ENCODE data around the gene OAS3.
A peak's percentile ranks its signal among the peaks of the same experiment; 100 is the strongest.
"Not testable (repeated sequence)": the region's sequence is repeated elsewhere in the genome, so short reads cannot be mapped to it uniquely, and the experiment has no call there.

Gene OAS3

DNA sequence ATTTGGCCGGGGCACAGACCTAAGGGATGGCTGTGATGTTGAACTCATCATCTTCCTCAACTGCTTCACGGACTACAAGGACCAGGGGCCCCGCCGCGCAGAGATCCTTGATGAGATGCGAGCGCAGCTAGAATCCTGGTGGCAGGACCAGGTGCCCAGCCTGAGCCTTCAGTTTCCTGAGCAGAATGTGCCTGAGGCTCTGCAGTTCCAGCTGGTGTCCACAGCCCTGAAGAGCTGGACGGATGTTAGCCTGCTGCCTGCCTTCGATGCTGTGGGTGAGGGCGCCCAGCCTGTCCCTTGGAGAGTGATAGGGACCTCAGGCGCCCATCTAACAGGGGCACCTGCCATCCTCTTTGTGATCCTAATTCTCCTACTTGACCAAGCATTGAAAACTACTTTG, 12.4 kb downstream of the OAS3 start:
- no peak for DNase-seq (ENCODE audit: low read depth)

DNA sequence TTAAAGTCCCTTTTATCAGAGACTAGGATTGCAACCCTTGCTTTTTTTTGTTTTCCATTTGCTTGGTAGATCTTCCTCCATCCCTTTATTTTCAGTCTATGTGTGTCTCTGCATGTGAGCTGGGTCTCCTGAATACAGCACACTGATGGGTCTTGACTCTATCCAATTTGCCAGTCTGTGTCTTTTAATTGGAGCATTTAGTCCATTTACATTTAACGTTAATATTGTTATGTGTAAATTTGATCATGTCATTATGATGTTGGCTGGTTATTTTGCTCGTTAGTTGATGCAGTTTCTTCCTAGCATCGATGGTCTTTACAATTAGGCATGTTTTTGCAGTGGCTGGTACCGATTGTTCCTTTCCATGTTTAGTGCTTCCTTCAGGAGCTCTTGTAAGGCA, 18.9 kb downstream of the OAS3 start:
- DNase-seq (ENCODE audit: low read depth), result not testable (repeated sequence)

DNA sequence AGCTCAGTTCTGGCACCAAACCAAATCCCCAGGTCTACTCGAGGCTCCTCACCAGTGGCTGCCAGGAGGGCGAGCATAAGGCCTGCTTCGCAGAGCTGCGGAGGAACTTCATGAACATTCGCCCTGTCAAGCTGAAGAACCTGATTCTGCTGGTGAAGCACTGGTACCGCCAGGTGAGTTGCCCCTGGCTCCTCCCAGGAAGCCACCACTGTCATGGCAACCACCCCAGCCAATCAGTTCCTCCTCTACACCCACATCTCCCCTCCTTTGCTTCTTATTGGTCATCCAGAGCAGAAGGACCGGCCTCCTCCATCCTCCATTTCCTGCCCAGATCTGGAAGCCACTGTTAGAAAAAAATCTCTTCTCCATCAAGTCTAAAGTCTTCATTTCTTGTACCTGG, 22.8 kb downstream of the OAS3 start:
- DNase-seq (ENCODE audit: low read depth), result no peak

DNA sequence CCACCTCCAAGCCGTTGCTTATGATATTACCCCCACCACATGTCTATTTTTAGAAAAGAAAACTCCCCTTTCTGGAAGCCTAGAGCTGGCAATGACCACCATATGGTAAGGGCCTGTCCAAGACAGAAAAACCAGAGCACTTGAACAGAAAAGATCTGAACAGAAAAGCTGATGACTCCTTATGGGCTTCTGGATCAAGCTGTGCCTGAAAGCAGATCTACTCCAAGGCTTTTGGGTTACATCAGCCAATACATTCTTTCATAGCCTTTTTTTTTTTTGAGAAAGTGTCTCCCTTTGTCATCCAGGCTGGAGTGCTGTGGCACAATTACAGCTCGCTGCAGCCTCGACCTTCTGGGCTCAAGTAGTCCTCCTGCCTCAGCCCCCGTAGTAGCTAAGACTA, 23.3 kb downstream of the OAS3 start:
- no peak for DNase-seq (ENCODE audit: low read depth)

DNA sequence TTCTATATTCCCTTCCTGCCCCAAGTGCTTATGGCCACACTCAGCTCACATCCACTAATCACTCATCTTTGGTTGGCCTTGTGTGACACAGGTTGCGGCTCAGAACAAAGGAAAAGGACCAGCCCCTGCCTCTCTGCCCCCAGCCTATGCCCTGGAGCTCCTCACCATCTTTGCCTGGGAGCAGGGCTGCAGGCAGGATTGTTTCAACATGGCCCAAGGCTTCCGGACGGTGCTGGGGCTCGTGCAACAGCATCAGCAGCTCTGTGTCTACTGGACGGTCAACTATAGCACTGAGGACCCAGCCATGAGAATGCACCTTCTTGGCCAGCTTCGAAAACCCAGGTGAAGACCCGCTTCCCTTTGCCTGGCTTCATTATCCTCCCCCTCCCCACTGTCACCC, 24.3 kb downstream of the OAS3 start:
- no peak for DNase-seq (ENCODE audit: low read depth)

DNA sequence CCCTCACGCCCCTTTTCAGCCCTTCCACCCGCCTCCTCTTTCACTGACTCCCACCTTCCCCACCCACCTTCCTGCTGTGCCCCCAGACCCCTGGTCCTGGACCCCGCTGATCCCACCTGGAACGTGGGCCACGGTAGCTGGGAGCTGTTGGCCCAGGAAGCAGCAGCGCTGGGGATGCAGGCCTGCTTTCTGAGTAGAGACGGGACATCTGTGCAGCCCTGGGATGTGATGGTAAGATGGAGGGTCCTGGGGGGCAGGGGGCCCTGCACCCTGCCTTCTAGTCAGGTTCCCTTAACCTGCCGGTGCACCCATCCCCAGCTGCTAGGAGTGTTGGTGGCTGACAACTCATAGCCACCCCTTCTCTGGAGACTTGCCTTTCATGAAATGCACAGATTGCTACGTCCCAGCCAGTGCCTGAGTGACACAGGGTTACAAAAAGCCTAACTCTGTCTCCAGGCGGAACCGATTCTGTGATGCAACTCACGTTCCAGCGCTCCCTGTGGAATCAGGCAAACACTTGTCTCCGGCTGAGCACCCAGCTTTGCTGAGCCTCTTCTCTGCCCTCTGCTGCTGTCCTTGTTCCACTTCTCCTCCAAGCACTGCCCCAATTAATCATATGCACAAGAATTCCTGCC, 25.1 kb downstream of the OAS3 start:
- no peak for DNase-seq (ENCODE audit: low read depth)

DNA sequence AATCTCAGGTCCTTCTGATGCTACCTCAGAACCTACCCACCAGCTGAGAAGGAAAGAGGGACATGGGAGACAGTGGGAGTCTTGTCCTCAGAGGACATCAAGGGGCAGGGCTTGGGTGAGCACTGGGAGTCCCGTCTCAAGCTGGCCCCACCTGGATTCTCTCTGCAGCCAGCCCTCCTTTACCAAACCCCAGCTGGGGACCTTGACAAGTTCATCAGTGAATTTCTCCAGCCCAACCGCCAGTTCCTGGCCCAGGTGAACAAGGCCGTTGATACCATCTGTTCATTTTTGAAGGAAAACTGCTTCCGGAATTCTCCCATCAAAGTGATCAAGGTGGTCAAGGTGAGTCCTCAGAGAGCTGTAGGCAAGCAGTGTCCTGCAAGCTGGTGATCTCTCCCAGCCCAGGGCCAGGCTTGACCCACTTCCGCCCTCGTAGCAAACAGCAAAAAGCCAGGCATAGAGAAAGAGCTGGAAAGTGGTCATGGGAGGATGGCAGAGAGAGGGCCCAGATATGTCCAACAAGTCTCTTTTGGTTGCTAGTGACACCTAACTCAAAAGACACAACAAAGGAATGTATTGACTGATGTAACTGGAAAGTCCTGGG, 25.9 kb downstream of the OAS3 start:
- DNase-seq (ENCODE audit: low read depth), result no peak

DNA sequence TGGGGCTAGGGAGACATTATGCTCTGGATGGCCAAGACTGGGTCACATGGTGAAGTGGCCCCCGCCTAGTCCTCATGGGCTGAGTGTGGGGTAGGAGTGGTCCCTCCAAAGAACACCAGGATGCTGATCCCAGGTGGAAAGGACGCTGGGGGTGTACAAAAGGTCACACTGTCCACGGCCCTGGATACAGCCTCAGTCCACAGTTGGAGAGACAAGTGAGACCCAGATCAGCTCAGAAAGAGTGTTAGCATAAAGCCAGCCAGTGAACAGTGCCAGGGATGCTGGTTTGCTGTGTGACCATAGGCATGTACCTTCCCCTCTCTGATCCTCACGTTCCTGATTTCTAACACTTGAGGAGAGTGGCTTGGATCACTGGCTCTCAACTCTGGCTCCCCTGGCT, 26.6 kb downstream of the OAS3 start:
- no peak for DNase-seq (ENCODE audit: low read depth)

DNA sequence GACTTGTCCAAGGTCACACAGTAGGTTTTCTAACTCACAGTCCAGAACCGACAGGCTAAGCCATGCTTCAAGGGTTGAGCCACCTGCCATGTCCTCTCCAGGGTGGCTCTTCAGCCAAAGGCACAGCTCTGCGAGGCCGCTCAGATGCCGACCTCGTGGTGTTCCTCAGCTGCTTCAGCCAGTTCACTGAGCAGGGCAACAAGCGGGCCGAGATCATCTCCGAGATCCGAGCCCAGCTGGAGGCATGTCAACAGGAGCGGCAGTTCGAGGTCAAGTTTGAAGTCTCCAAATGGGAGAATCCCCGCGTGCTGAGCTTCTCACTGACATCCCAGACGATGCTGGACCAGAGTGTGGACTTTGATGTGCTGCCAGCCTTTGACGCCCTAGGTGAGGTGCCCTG, 27.4 kb downstream of the OAS3 start:
- DNase-seq (ENCODE audit: low read depth), result no peak

DNA sequence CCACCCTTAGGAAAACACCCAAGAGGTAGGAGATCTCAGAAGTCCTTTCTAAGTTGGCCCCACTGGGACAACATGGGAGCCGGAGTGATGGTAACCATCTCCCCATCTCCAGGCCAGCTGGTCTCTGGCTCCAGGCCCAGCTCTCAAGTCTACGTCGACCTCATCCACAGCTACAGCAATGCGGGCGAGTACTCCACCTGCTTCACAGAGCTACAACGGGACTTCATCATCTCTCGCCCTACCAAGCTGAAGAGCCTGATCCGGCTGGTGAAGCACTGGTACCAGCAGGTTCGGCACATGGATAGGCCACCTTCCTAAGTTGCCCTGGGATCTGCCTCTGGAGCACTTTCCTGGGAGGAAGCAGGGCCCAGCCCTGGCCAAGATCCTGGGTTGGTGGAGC, 29.0 kb downstream of the OAS3 start:
- DNase-seq (ENCODE audit: low read depth), result no peak

DNA sequence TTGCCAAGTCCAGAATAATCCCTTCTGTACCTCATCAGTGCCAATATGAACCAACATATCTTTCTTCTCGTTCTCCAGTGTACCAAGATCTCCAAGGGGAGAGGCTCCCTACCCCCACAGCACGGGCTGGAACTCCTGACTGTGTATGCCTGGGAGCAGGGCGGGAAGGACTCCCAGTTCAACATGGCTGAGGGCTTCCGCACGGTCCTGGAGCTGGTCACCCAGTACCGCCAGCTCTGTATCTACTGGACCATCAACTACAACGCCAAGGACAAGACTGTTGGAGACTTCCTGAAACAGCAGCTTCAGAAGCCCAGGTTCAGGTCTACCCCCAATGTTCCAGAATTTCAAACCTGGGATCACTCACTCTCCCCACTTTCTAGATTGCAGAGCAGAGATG, 29.6 kb downstream of the OAS3 start:
- no peak for DNase-seq (ENCODE audit: low read depth)

DNA sequence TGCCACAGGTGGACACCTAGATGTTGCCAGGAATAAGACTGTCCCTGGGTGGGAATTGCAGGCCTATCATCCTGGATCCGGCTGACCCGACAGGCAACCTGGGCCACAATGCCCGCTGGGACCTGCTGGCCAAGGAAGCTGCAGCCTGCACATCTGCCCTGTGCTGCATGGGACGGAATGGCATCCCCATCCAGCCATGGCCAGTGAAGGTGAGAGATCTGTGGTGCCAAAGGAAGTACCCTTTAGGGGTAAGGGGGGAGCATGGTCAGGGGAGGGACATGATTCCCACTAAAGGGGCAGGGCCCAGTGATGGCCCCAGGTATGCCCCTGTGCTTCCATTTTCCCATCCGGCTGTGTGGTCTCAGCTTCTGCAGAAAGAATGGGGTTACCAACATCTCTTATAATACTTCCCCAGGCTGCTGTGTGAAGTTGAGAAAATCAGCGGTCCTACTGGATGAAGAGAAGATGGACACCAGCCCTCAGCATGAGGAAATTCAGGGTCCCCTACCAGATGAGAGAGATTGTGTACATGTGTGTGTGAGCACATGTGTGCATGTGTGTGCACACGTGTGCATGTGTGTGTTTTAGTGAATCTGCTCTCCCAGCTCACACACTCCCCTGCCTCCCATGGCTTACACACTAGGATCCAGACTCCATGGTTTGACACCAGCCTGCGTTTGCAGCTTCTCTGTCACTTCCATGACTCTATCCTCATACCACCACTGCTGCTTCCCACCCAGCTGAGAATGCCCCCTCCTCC, 31.5 kb downstream of the OAS3 start:
- no peak for DNase-seq (ENCODE audit: low read depth)

DNA sequence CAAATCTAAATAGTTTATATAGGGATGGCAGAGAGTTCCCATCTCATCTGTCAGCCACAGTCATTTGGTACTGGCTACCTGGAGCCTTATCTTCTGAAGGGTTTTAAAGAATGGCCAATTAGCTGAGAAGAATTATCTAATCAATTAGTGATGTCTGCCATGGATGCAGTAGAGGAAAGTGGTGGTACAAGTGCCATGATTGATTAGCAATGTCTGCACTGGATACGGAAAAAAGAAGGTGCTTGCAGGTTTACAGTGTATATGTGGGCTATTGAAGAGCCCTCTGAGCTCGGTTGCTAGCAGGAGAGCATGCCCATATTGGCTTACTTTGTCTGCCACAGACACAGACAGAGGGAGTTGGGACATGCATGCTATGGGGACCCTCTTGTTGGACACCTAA, 32.1 kb downstream of the OAS3 start:
- DNase-seq (ENCODE audit: low read depth), result no peak

DNA sequence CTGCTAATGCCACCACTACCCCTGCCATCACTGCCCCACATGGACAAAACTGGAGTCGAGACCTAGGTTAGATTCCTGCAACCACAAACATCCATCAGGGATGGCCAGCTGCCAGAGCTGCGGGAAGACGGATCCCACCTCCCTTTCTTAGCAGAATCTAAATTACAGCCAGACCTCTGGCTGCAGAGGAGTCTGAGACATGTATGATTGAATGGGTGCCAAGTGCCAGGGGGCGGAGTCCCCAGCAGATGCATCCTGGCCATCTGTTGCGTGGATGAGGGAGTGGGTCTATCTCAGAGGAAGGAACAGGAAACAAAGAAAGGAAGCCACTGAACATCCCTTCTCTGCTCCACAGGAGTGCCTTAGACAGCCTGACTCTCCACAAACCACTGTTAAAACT, 33.0 kb downstream of the OAS3 start:
- no peak for DNase-seq (ENCODE audit: low read depth)

DNA sequence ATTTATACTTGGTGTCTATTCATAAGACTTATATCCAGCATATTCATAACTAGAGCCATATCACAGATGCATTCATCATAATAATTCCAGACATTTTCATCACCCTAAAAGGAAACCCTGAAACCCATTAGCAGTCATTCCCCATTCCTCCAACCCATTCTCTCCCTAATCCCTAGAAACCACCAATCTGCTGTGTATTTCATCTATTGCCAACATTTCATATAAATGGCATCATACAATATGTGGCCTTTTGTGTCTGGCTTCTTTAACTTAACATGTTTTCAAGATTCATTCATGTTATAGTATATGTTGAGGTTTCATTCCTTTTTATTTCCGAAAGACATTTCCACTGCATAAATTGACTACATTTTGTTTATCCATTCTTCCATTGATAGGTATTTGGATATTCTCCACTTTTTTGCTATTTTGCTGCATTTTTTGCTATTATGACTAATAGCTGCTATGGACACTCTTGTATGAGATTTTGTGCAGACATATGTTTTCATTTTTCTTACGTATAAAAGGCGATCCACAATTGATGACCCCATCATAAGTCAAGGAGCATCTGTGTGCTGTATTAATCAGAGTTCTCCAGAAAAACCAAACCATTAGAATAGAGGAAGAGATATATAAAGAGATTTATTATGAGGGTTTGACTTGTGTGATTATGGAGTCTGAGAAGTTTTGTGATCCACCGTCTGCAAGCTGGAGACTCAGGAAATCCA, 34.9 kb downstream of the OAS3 start:
- no peak for DNase-seq (ENCODE audit: low read depth)

DNA sequence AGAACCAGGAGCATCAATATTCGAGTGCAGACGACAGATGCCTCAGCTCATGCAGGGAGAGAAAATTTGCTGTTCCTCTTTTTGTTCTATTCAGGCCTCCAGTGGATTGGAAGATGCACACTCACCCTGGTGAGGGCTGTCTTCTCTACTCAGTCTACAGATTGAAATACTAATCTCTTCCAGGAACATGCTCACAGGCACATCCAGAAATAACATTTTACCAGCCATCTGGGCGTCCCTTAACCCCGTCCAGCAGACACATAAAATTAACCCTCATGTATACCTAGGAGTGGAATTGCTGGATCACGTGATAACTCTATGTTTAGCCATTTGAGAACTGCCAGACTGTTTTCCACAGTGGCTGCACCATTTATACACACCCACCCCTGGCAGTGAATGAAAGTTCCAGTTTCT, 35.6 kb downstream of the OAS3 start:
- no peak for DNase-seq (ENCODE audit: low read depth)

DNA sequence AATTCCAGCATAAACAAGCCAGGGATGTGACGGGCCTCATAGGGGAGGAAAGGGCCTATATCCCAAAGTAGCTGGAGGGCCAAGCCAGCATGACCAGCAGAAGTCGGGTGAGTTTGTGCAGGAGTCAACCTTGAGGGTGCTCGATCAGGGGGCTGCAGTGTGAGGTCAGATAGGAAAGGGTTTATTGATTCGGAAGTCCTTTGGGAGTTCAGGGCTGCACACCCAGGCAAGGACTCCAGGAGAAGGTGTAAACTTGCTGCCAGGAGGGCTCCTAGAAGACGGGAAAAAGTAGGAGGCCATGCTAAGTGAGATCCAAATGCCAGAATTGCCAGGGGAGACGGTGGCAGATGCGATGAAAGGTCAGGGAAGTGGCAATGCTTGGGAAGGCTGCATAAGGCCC, 36.6 kb downstream of the OAS3 start:
- DNase-seq (ENCODE audit: low read depth), result no peak

DNA sequence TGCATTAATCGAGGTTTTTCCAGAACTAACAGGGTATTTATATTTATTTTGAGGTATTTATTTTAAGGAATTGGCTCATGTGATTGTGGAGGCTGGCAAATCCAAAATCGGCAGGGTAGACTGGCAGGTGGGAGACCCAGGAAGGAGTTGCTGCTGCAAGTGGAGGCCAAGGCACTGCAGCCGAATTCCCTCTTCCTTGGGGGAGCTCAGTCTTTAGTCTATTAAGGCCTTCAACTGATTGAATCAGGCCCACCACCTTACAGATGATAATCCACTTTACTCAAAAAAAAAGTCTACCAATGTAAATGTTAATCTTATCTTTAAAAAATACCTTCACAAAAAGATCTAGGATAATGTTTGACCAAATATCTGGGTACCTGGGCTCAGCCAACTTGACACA, 38.9 kb downstream of the OAS3 start:
- DNase-seq (ENCODE audit: low read depth), result no peak

DNA sequence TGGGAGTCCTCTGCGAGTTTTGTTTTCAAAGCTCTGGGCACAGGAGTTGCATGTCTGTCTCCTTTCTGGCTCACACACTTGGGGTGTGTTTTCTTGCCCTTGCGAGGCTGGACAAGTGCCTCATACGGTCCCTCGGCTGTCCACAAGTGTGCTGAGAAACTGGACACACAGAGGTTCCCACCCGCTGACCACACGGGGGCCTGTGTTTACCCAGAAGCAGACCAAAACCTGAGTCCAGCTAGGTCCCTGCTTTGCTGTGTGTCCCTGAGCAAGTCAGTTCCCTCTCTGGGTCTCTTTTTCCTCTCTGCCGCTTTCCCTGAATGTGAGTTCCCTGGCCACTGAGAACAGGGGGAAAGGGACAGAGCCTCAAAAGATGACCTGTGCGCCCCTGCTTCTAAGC, 39.4 kb downstream of the OAS3 start:
- no peak for DNase-seq (ENCODE audit: low read depth)

DNA sequence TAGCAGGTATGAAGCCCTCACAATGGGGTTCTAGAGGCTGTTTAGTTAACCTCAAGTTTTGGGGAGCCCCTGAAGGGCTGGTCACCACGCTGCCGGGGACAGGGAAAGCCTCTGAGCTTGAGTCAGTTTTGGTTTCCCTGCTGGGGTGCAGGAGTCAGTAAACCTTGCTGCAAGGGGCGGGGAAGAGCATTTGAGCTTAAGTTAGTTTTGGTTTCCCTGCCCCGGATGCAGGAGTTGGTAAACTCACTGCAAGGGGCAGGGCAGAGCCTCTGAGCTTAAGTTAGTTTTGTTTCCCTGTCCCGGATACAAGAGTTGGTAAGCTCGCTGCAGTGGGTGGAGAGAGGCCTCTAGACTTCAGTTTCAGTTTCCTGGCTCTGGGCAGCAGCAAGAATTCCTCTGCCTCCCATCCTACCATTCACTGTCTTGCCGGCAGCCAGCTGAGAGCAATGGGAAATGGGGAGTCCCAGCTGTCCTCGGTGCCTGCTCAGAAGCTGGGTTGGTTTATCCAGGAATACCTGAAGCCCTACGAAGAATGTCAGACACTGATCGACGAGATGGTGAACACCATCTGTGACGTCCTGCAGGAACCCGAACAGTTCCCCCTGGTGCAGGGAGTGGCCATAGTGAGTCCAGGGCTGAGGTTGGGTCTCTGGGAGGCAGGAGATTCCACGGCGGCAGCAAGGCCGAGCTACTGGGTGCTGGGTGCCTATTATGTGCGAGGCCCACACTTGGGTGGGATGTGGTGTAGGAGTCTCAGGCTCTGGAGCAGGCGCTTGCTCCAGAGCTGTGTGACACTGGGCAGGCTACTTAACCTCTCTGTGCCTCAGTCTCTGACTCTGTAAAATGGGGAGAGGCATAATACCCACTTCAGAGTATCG, 40.1 kb downstream of the OAS3 start, which contains the start of gene OAS2:
Gene OAS2 (plus strand): TSS at position 357 of the 878 bp plus-strand sequence. CDS start 90 bp downstream, at position 447.
- peak; percentile 64 for DNase-seq (ENCODE audit: low read depth)

DNA sequence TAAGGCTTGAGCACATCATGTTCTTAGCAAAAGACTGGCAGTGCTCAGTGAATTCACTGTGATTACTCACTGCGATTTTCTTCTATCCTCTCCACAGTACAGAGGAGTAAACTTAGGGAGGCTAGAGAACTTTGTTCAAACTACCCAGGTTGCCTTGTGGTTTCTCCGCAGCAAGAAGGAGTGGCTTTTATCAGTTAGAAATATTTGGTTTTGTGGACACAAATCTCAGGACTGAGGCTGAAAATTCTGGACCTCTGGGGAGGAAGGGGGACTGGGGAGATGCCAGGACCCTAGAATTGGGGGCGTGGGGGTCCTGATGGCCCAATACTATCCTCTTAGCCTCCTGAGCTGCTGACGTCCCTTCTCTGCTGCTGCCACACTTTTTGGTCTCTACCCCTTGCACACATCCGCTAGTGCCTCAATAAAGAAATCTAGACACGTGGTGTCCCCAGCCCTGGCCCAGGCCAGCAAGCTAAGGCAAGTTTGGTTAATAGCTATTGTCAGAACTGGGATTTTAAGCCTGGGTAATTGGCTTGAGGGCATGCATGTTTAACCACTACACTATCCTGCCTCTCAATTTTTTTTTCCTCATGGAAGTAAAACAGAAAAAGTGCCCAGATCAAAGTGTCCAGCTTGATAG, 40.9 kb downstream of the OAS3 start:
- DNase-seq (ENCODE audit: low read depth), result peak; percentile 26

Measured in activated gamma-delta T cell treated with anti-CD3 and anti-CD28 coated beads, Interleukin-2, amount 50 U/mL, for 16 hours (primary cell).